HAP-1 (cell line): ENCODE results near the gene LIME1.

ENCODE experiments used
- DNase-seq, 2 experiments: peaks; one replicate each; pipeline ENCODE4 v3.0.0-alpha.2; 2016 to 2020; ENCODE audit warnings: low spot score in 2 of 2
- H3K27me3 ChIP-seq: fragments of 250-450 bp; sonication (Bioruptor Pico); 2 replicates; pipeline ENCODE4 v1.5.1; 2020; ENCODE audit warnings: low read depth, mild to moderate bottlenecking, moderate library complexity
- H3K36me3 ChIP-seq: fragments of 250-450 bp; sonication (Bioruptor Pico); replicated peaks from 2 replicates; pipeline ENCODE4 v1.5.1; 2020; ENCODE audit warnings: mild to moderate bottlenecking
- H3K4me1 ChIP-seq: fragments of 250-450 bp; sonication (Bioruptor Pico); 2 replicates; pipeline ENCODE4 v1.5.1; 2020; ENCODE audit warnings: mild to moderate bottlenecking
- H3K4me3 ChIP-seq: fragments of 250-450 bp; sonication (Bioruptor Pico); 2 replicates; pipeline ENCODE4 v1.5.1; 2020; ENCODE audit warnings: mild to moderate bottlenecking, moderate library complexity
- H3K9me3 ChIP-seq: fragments of 250-450 bp; sonication (Bioruptor Pico); 2 replicates; pipeline ENCODE4 v1.5.1; 2020; ENCODE audit warnings: mild to moderate bottlenecking, moderate library complexity
- in situ Hi-C: fragments of 300-500 bp; cut with MboI; formaldehyde crosslinking; loops from 3 replicates; pipeline ENCODE4 v1.14.3; 2020; ENCODE audit warnings: low sequenced_read_pairs, inconsistent platforms, mixed read lengths

Gene LIME1, protein sequence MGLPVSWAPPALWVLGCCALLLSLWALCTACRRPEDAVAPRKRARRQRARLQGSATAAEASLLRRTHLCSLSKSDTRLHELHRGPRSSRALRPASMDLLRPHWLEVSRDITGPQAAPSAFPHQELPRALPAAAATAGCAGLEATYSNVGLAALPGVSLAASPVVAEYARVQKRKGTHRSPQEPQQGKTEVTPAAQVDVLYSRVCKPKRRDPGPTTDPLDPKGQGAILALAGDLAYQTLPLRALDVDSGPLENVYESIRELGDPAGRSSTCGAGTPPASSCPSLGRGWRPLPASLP

DNA sequence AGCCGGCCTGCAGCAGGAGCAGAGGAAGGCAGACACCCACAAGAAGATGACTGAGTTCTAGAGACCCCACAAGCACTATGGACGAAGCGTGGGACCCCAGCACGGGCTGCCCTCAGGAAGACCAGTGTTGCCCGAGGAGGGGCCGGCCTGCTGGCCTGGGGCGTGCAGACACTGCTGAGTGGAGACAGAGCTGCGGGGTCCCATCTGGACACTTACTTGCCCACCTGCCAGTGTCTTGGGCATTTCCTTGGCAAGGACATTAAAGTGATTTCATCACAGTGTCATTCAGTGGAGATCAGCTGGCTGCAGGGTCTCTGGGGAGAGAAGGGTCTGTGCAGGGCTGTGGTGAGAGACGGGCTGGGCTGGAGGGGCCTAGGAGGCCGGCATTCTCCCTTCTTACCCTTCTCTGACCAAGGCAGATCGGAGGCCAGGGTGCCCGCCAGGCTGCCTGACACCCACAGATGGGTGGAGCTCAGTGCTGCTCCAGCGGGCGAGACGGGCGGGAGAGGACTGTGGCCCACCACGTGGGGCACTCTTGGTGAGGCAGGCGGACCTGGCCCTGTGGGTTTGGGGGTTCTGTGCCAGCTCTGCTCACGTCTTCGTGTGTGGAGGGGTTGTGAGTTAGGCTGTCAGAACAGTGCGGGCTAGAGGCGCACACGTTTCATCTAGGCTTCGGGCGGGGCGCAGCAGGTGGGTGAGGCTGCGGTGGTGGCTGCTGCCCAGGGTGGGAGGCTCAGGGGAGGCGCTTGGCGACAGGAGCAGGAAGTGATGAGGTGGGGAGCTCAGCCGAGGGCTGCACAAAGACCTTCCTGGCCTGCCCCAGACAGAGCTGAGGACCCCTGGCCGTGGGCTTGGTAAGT lies at the start of gene LIME1:
Gene LIME1 (plus strand): TSS at position 806 of the 860 bp plus-strand sequence. CDS start 886 bp downstream, outside the sequence.
- H3K27me3 ChIP-seq = no peaks in the 10 kb centered on the region
- in situ Hi-C loops = no loop called here
- DNase-seq = no peak
- peaks cover 13% of the 10 kb centered on the region for H3K36me3 ChIP-seq
- no peak within 1 kb of the TSS for H3K4me3 ChIP-seq
- no peaks in the 10 kb centered on the region for H3K9me3 ChIP-seq
- peaks cover 3% of the 10 kb centered on the region for H3K4me1 ChIP-seq

DNA sequence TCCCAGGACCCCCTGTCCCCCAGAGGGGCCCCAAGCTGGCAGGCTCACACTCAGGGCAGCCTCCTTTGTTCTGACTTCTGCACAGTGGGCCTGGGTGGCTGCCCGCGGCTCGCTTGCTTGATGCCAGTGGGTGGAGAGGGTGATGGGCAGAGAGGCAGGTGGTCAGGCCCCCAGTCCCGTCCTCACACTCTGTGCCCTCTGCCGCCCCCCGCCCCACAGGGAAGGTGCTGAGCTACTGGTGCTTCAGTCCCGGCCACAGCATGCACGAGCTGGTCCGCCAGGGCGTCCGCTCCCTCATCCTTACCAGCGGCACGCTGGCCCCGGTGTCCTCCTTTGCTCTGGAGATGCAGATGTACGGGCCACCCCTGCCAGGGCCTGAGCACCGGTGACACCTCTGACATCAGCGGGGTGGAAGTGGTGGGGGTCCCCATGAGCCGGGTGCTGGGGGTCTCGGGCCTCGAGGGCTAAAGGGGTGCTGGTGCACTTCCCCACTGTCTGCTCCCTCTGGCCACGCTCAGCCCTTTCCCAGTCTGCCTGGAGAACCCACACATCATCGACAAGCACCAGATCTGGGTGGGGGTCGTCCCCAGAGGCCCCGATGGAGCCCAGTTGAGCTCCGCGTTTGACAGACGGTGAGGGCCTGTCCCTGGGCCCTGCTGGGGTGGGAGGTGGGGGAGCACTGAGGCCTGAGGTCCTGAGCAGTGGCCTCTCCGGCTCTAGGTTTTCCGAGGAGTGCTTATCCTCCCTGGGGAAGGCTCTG lies 48.9 kb upstream of the LIME1 start:
- in situ Hi-C loops = no loop called here
- no peaks in the 10 kb centered on the region; the same call in 1 of the 2 replicates for H3K36me3 ChIP-seq
- DNase-seq = no peak
- no peaks in the 10 kb centered on the region for H3K27me3 ChIP-seq
- H3K9me3 ChIP-seq = no peaks in the 10 kb centered on the region
- no peak overlapping the region for H3K4me3 ChIP-seq
- H3K4me1 ChIP-seq = no peaks in the 10 kb centered on the region

DNA sequence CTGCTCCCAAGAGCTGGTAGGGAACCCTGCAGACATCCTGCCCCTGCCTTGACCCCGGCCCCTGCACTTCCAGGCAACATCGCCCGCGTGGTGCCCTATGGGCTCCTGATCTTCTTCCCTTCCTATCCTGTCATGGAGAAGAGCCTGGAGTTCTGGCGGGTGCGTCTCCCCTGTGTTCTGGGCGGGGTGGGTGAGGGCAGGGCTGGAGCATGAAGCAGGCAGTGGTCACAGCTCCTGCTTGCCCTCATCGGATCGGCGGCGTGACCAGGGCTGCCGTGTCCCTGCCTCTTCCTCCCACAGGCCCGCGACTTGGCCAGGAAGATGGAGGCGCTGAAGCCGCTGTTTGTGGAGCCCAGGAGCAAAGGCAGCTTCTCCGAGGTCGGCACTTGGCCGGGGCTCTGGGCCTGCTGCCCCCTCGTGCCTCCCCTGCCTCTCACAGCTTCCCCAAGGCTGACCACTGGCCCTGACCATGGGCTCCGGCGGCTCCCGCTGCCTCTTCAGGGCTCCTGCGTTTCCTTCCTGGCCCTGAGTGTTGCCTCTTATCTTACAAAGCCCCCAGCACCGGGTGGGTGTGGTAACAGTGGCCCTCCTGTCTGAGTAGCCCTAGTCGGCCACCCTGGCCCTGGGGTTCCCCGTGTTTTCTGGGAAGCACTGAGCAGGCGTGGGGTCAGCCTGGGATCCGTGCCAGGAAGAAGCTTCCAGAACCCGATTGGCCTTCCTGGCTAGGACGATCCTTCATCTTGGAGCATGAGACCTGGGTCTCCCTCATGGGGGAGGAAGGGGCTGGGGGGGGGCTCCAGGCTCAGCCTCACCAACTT lies 48.0 kb upstream of the LIME1 start:
- in situ Hi-C loops = no loop called here
- Histone ChIP-seq H3K4me1 (no peaks in the 10 kb centered on the region), H3K27me3 (no peaks in the 10 kb centered on the region), H3K36me3 (no peaks in the 10 kb centered on the region), H3K9me3 (no peaks in the 10 kb centered on the region), H3K4me3 (no peak overlapping the region)
- DNase-seq = no peak

DNA sequence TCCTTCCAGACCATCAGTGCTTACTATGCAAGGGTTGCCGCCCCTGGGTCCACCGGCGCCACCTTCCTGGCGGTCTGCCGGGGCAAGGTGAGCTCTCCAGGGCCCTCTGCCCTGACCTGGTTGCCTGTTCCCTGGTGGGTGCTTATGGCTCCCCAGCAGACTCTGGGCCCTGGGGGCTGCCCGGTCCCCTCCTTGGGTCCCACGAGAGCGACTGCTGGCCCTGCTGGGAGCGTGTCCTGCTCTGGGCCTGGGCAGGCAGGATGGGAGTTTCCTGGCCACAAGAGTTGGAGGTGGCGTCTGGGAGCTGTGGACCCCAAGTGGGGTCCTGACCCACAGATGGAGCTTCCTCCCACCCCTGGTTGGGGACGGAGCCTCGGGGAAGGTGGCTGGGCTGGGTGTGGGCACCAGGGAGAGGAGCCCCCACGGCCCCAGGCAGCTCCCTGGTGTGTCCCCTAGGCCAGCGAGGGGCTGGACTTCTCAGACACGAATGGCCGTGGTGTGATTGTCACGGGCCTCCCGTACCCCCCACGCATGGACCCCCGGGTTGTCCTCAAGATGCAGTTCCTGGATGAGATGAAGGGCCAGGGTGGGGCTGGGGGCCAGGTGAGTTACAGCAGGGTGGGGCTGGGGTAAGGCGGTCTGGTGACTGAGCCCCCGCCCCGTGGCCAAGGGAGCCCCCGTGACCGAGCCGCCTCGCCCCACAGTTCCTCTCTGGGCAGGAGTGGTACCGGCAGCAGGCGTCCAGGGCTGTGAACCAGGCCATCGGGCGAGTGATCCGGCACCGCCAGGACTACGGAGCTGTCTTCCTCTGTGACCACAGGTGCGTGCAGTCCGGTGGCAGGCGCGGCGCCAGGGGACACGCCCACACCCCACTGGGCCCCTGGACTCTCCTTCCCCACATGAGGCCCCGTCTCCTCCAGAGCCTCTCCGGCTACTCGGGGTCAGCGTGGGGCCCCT lies 47.1 kb upstream of the LIME1 start:
- peaks cover 5% of the 10 kb centered on the region for H3K36me3 ChIP-seq
- H3K27me3 ChIP-seq = no peaks in the 10 kb centered on the region
- no peaks in the 10 kb centered on the region for H3K4me1 ChIP-seq
- in situ Hi-C loops = no loop called here
- H3K4me3 ChIP-seq = no peak overlapping the region
- no peak for DNase-seq
- no peaks in the 10 kb centered on the region for H3K9me3 ChIP-seq

DNA sequence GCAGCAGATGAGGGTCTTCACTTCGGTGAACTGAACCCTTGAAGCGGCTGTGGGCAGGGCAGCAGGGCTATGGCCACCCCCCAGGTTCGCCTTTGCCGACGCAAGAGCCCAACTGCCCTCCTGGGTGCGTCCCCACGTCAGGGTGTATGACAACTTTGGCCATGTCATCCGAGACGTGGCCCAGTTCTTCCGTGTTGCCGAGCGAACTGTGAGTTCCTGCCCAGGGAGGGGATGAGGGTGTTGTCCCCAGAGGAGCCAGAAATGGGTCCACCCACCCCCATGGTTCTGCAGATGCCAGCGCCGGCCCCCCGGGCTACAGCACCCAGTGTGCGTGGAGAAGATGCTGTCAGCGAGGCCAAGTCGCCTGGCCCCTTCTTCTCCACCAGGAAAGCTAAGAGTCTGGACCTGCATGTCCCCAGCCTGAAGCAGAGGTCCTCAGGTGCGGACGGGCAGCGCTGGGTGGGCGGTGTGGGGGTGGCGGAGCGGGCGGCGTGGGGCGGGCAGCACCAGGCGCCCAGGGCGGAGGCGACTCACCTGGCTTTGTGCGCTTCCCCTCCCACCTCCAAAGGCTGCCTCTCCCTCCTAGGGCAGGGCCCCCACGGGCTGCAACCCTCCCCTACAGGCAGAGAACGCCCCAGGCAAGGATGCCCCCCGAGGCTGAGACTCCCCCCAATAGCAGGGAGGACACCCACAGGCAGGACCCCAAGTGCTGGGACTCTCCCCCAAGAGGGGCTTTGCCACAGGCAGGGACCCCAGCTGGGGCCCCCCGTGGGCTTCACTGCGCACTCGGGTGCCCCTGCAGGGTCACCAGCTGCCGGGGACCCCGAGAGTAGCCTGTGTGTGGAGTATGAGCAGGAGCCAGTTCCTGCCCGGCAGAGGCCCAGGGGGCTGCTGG lies 46.2 kb upstream of the LIME1 start:
- DNase-seq = no peak
- H3K4me1 ChIP-seq = no peaks in the 10 kb centered on the region
- H3K27me3 ChIP-seq = no peaks in the 10 kb centered on the region
- H3K9me3 ChIP-seq = no peaks in the 10 kb centered on the region
- peaks cover 5% of the 10 kb centered on the region for H3K36me3 ChIP-seq
- no peak overlapping the region for H3K4me3 ChIP-seq
- in situ Hi-C loops = no loop called here

DNA sequence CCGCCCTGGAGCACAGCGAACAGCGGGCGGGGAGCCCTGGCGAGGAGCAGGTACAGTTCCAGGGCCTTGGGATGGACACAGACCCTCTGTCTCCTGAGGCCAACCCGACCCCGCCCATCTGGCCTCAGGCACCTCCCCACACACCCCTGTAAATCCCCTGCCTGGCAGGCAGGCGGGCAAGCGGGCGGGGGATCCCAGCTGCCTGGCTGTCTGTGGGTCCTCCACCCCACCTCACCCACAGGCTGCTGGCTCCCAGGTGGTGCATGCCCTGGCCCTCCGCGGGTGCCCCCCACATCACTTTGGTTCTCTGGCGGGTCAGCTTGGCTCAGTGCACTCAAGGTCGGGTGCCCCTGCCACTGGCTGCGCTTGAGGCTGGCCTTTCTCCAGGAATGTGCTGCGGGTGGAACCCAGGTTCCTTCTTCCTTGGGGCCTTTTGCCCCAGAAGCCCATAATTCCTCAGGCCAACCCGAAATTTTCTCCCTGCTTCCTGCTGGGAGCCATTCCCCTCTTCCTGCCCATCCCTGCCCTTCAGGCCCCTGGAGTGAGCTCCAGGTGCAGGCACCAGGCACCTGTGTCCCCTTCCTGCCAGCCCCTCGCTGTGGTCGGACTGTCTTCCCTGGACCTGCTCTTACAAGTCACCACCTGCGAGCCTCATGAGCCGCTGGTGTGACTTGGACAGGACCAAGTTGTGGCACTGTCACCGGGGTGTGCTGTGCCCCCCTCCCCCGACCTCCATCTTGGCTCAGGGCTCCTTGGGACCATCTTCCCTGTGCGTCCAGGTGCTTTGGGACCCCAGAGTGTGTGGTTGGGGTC lies 45.4 kb upstream of the LIME1 start:
- Histone ChIP-seq H3K27me3 (no peaks in the 10 kb centered on the region), H3K9me3 (no peaks in the 10 kb centered on the region), H3K4me1 (no peaks in the 10 kb centered on the region), H3K36me3 (peaks cover 8% of the 10 kb centered on the region), H3K4me3 (no peak overlapping the region)
- DNase-seq = no peak
- in situ Hi-C loops = no loop called here

DNA sequence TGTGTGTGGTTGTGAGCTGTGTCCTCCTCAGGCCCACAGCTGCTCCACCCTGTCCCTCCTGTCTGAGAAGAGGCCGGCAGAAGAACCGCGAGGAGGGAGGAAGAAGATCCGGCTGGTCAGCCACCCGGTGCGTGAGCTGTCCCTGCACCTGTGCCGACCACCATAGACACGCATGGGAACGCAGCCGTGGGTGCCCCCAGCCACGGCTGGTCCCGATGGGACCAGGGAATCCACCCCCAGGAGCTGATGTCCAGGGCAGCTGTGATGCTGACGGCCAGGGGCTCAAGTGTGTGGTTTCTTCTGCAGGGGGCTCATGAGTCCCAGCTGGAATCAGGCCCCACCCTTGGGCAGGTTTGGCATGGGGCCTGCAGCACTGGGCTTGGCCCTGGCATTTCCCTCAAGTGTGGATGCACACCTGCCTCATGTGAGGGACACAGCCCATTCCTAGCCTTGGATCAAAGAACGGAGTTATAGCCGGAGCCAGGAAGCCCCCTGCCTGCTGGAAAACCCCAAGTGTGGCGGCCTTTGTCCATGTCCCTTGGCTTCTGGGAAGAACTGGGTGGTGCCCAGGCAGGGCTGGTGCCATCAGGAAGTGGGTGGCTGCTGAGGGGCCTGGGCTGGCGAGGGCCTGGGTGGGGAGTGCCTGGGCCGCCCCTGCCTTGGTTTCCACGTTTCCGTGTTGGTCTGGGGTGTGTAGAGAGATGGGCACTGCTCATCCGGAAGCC lies 44.6 kb upstream of the LIME1 start:
- H3K4me3 ChIP-seq = no peak overlapping the region
- no peak for DNase-seq
- peaks cover 8% of the 10 kb centered on the region for H3K36me3 ChIP-seq
- H3K9me3 ChIP-seq = no peaks in the 10 kb centered on the region
- no peaks in the 10 kb centered on the region for H3K27me3 ChIP-seq
- in situ Hi-C loops = no loop called here
- no peaks in the 10 kb centered on the region for H3K4me1 ChIP-seq

DNA sequence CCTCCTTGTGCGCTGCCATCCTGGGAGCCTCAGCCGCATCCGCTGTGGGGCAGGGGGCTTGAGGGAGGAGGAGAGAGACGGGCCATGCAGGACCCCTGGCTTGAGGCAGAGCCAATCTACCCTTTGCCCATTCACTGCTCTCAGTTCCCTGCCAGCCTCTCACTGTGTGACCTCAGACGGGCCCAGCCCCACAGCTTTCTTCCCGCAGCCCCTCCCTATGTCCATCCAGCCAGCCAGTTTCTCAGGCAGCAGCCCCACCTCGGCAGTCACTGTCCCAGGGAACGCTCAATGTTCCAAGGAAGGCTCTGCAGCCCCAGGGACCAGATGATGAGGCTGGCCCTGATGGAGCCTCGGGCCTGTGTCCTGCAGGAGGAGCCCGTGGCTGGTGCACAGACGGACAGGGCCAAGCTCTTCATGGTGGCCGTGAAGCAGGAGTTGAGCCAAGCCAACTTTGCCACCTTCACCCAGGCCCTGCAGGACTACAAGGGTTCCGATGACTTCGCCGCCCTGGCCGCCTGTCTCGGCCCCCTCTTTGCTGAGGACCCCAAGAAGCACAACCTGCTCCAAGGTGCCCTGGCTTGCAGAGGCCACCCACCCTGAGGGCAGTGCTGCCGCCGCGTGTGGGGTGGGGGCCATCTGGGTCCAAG lies 43.9 kb upstream of the LIME1 start:
- H3K36me3 ChIP-seq = peaks cover 8% of the 10 kb centered on the region
- no peak for DNase-seq
- in situ Hi-C loops = no loop called here
- H3K4me3 ChIP-seq = no peak overlapping the region
- no peaks in the 10 kb centered on the region for H3K4me1 ChIP-seq
- H3K9me3 ChIP-seq = no peaks in the 10 kb centered on the region
- H3K27me3 ChIP-seq = no peaks in the 10 kb centered on the region

DNA sequence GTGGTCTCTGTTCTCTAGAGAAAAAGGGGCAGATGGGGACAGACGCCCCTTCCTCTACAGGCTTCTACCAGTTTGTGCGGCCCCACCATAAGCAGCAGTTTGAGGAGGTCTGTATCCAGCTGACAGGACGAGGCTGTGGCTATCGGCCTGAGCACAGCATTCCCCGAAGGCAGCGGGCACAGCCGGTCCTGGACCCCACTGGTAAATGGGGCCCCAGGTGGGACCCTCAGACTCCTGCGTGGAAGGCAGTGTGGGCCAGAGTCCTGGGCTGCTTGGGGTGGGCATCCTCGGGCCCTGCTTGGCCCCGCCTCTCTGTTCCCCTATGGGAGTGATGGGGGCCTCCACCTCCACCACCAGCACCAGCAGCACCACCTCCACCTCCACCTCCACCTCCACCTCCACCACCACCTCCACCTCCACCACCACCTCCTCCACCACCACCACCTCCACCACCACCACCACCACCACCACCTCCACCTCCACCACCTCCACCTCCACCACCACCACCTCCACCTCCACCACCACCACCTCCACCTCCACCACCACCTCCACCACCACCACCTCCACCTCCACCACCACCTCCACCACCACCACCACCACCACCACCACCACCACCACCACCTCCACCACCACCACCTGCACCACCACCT lies 43.3 kb upstream of the LIME1 start:
- Histone ChIP-seq H3K27me3 (no peaks in the 10 kb centered on the region), H3K9me3 (no peaks in the 10 kb centered on the region), H3K4me3 (no peak overlapping the region), H3K4me1 (no peaks in the 10 kb centered on the region), H3K36me3 (peaks cover 8% of the 10 kb centered on the region)
- in situ Hi-C loops = no loop called here
- DNase-seq = no peak
